ENCODE measurements around the gene HELZ.

DNA sequence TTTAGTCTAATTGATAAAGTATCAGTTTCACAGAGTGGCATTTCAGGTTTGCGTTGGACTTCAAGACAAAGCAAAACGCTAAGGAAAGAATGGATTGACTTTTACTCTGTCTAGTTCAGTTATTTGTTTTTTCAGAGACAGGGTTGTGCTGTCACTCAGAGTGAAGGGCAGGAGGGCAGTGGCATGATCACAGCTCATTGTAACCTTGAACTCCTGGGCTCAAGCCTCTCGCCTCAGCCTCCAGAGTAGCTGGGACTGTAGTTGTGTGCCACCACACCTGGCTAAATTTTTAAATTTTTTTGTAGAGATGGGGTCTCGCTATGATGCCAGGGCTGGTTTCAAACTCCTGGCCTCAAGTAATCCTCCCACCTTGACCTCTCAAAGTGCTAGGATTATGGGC, 114.2 kb downstream of the HELZ start:
- TF ChIP-seq, protein P1, sequence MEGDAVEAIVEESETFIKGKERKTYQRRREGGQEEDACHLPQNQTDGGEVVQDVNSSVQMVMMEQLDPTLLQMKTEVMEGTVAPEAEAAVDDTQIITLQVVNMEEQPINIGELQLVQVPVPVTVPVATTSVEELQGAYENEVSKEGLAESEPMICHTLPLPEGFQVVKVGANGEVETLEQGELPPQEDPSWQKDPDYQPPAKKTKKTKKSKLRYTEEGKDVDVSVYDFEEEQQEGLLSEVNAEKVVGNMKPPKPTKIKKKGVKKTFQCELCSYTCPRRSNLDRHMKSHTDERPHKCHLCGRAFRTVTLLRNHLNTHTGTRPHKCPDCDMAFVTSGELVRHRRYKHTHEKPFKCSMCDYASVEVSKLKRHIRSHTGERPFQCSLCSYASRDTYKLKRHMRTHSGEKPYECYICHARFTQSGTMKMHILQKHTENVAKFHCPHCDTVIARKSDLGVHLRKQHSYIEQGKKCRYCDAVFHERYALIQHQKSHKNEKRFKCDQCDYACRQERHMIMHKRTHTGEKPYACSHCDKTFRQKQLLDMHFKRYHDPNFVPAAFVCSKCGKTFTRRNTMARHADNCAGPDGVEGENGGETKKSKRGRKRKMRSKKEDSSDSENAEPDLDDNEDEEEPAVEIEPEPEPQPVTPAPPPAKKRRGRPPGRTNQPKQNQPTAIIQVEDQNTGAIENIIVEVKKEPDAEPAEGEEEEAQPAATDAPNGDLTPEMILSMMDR (IDR thresholded peaks at IDR 0.05; ENCODE audit: low read length), result no peak
- TF ChIP-seq EZH2 (IDR thresholded peaks at IDR 0.05; ENCODE audit: borderline replicate concordance, low read length), result no peak

Data from OCI-LY1 (cell line).